ENCODE results near the gene ZNF14. TPM values are rescaled to one million over a fixed set of nuclear protein-coding genes. Genes with fewer than 3 reads are reported as not detected.
"Not testable (repeated sequence)": the region's sequence is repeated elsewhere in the genome, so short reads cannot be mapped to it uniquely, and the experiment has no call there.

Gene ZNF14
- total RNA-seq, 4 donors from 2014 or later = 7.4 to 11.4 (median 9.6) TPM

DNA sequence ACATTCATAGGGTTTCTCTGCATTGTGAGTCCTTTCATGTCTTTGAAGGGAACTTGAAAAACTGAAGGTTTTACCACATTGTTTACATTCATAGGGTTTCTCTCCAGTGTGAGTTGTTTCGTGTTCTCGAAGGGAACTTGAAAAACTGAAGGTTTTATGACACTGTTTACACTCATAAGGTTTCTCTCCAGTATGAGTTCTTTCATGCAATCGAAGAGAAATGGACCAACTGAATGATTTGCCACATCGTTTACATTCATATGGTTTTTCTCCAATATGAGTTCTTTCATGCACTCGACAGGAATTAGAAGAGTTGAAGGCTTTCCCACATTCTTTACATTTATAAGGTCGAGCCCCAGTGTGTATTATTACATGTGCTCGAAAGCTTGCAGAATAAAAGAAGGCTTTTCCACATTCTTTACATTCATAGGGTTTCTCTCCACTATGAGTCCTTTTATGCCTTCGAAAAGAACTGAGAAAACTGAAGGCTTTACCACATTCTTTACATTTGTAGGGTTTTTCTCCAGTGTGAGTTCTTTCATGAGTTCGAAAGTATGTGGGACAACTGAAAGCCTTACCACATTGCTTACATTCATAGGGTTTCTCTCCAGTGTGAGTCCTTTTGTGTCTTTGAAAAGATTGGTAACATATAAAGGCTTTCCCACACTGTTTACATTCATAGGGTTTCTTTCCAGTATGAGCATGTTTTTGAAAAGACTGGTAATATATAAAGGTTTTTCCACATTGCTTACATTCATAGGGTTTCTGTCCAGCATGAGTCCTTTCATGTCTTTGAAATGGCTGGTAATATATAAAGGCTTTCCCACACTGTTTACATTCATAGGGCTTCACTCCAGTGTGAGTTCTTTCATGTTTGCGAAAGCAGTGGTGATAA is 20.7 kb downstream of the ZNF14 start:
- TF ChIP-seq EP300 (IDR thresholded peaks at IDR 0.05) = no peak
- TF ChIP-seq, protein P1, sequence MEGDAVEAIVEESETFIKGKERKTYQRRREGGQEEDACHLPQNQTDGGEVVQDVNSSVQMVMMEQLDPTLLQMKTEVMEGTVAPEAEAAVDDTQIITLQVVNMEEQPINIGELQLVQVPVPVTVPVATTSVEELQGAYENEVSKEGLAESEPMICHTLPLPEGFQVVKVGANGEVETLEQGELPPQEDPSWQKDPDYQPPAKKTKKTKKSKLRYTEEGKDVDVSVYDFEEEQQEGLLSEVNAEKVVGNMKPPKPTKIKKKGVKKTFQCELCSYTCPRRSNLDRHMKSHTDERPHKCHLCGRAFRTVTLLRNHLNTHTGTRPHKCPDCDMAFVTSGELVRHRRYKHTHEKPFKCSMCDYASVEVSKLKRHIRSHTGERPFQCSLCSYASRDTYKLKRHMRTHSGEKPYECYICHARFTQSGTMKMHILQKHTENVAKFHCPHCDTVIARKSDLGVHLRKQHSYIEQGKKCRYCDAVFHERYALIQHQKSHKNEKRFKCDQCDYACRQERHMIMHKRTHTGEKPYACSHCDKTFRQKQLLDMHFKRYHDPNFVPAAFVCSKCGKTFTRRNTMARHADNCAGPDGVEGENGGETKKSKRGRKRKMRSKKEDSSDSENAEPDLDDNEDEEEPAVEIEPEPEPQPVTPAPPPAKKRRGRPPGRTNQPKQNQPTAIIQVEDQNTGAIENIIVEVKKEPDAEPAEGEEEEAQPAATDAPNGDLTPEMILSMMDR (IDR thresholded peaks at IDR 0.05) = no peak
- no peak for TF ChIP-seq POLR2AphosphoS5 (IDR thresholded peaks at IDR 0.05)
- H3K27ac ChIP-seq = no peak overlapping the region
- WGBS, 2 donors (ENCODE audit: low coverage in 1 of 2) = 93 to 96% methylated on average over 9 to 10 of the region's 10 CpGs
- H3K4me3 ChIP-seq = no peak overlapping the region
- H3K36me3 ChIP-seq = peaks cover 21 to 97% of the 10 kb centered on the region in 2 donors
- no peak for ATAC-seq
- H3K9me3 ChIP-seq = peaks cover 15 to 100% (median 29%) of the 10 kb centered on the region in 3 donors
- H3K27me3 ChIP-seq = no peaks in the 10 kb centered on the region
- H3K4me1 ChIP-seq = no peaks in the 10 kb centered on the region

DNA sequence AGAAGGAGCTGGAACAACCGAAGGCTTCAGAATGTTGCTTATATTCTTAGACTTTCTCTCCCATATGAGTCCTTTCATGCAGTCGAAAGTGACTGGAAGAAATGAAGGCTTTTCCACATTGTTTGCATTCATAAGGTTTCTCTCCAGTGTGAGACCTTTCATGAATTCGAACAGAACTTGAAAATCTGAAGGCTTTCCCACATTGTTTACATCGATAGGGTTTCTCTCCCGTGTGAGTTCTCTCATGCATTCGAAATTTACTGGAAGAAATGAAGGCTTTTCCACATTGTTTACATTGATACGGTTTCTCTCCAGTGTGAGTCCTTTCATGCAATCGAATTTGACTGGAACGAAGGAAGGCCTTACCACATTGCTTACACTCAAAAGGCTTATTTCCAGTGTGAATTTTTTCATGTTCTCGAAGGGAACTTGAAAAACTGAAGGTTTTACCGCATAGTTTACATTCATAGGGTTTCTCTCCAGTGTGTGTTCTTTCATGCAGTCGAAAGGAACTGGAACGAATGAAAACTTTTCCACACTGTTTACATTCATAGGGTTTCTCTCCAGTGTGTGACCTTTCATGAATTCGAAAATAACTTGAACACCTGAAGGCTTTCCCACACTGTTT is 21.5 kb downstream of the ZNF14 start:
- no peak overlapping the region for H3K4me3 ChIP-seq
- H3K27me3 ChIP-seq = no peaks in the 10 kb centered on the region
- H3K36me3 ChIP-seq = peaks cover 21 to 95% of the 10 kb centered on the region in 2 donors
- H3K4me1 ChIP-seq = no peaks in the 10 kb centered on the region
- H3K9me3 ChIP-seq = peaks cover 12 to 100% (median 29%) of the 10 kb centered on the region in 3 donors
- H3K27ac ChIP-seq = no peak overlapping the region
- ATAC-seq = no peak
- TF ChIP-seq POLR2A (IDR thresholded peaks at IDR 0.05) (no peak), POLR2AphosphoS5 (IDR thresholded peaks at IDR 0.05) (no peak), EP300 (IDR thresholded peaks at IDR 0.05) (no peak)
- TF ChIP-seq, protein P1 (IDR thresholded peaks at IDR 0.05) = no peak
- WGBS, 2 donors (ENCODE audit: low coverage in 1 of 2) = 96 to 97% methylated on average over 14 of the region's 14 CpGs

DNA sequence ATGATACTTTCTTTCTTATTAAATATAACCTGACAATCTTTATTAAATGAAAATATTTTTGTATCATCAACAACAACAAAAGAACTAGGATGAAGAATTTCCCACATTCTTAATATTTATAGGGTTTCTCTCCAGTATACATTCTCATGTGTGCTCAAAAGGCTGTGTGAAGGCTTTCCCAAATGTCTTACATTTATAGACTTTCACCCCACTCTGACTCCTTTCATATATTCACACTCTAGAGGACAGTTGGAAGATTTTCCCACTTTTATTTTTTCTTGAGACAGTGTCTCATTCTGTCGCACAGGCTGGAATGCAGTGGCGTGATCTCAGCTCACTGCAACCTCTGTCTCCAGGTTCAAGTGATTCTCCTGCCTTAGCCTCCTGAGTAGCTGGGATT is 22.4 kb downstream of the ZNF14 start:
- Histone ChIP-seq H3K36me3 (peaks cover 17 to 94% of the 10 kb centered on the region in 2 donors), H3K4me3 (no peak overlapping the region), H3K27ac (no peak overlapping the region), H3K4me1 (no peaks in the 10 kb centered on the region), H3K9me3 (peaks cover 10 to 100% (median 29%) of the 10 kb centered on the region in 3 donors), H3K27me3 (no peaks in the 10 kb centered on the region)
- 94% methylated on average over 2 of the region's 2 CpGs; no CpG with 5 or more reads in 1 of the 2 donors for WGBS, 2 donors (ENCODE audit: low coverage in 1 of 2)
- ATAC-seq = no peak
- TF ChIP-seq EP300 (IDR thresholded peaks at IDR 0.05) (no peak), POLR2AphosphoS5 (IDR thresholded peaks at IDR 0.05) (no peak), POLR2A (IDR thresholded peaks at IDR 0.05) (no peak)
- TF ChIP-seq, protein P1 (IDR thresholded peaks at IDR 0.05) = no peak

DNA sequence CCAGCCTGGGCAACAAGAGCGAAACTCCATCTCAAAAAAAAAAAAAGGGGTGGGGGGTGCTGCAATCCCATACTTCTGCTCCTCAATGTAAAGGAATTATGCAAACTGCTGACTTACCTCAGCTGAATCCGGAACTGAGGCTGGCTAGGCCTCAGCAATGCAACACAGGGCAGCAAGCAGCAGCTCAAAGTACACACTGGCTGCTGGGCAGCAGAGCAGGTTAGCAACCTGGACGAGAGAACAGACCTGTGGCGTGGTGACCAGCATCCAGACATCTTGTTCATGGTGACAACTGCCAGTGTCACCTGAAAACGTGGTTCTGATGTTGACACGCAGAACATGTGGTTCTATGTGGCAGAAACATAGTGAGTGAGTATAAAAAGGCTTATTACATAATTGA is 28.1 kb downstream of the ZNF14 start:
- Histone ChIP-seq H3K4me3 (no peak overlapping the region), H3K4me1 (no peaks in the 10 kb centered on the region), H3K9me3 (peaks cover 3 to 100% (median 6%) of the 10 kb centered on the region in 3 donors), H3K36me3 (peaks cover 0 to 89% of the 10 kb centered on the region in 2 donors), H3K27me3 (no peaks in the 10 kb centered on the region), H3K27ac (no peak overlapping the region)
- TF ChIP-seq POLR2A (IDR thresholded peaks at IDR 0.05) (no peak), POLR2AphosphoS5 (IDR thresholded peaks at IDR 0.05) (no peak), EP300 (IDR thresholded peaks at IDR 0.05) (no peak)
- TF ChIP-seq, protein P1 (IDR thresholded peaks at IDR 0.05) = no peak
- WGBS, 2 donors (ENCODE audit: low coverage in 1 of 2) = 89% methylated on average over 4 of the region's 6 CpGs; no CpG with 5 or more reads in 1 of the 2 donors
- ATAC-seq = no peak

DNA sequence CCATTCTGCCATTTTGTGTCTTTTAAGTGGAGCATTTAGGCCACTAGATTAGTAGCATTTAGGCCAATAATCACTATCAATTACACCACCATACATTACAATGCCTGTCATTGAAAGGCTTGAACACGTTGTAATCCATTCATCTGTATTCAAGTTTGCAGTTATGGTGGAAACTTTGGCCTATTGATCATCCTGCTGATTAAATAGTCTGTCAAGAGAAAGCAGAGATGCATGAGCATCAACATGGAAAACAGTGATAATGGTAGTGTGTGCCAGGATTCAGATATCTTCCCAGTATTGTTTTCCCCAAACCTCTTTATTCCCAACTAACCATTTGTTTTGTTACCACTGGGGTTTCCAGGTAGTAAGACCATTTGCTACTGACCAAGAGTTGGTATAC is 32.4 kb downstream of the ZNF14 start:
- ATAC-seq, H3K27me3 ChIP-seq, H3K27ac ChIP-seq, H3K4me1 ChIP-seq, H3K4me3 ChIP-seq: not testable (repeated sequence)
- Histone ChIP-seq H3K9me3 (peaks cover 0 to 95% (median 0%) of the 10 kb centered on the region in 3 donors), H3K36me3 (peaks cover 0 to 51% of the 10 kb centered on the region in 2 donors)
- 100% methylated on average over 1 of the region's 1 CpG for WGBS, 2 donors (ENCODE audit: low coverage in 1 of 2)

Data from gastroesophageal sphincter (tissue), 4 donors.